MM.1S (cell line): ENCODE data around the gene HSPA1A.

Source experiments
- EZH2phosphoT487 ChIP-seq: fragments of 300-600 bp; sonication (generic); IDR thresholded peaks from 2 replicates; pipeline ENCODE4 v1.6.1; 2018; ENCODE audit warnings: antibody characterized with exemption, low read length
- TF ChIP-seq, protein P1 (sequence below): fragments of 300-600 bp; sonication (generic); IDR thresholded peaks from 2 replicates; pipeline ENCODE4 v1.5.1; 2016; ENCODE audit warnings: antibody characterized with exemption, low read length, mixed read lengths

DNA sequence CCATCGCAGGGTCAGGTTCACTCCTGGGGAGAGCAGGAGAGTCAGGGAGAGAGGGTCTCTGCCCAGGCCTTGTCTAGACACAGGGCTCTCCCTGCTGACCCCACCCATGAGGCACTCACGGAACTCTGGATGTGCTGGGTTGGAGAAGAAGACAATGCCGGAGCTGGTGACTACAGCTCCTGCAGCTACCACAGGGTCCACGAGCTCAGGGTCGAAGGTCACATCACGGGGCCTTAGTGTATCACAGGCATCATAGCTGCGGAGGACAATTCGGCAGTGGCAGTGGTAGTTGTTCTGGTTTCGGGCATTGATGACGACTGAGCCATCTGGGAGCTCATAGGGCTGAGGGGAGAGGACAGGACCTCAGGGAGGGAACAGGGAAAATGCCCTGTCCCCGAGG is 44.6 kb downstream of the HSPA1A start:
- TF ChIP-seq, protein P1, sequence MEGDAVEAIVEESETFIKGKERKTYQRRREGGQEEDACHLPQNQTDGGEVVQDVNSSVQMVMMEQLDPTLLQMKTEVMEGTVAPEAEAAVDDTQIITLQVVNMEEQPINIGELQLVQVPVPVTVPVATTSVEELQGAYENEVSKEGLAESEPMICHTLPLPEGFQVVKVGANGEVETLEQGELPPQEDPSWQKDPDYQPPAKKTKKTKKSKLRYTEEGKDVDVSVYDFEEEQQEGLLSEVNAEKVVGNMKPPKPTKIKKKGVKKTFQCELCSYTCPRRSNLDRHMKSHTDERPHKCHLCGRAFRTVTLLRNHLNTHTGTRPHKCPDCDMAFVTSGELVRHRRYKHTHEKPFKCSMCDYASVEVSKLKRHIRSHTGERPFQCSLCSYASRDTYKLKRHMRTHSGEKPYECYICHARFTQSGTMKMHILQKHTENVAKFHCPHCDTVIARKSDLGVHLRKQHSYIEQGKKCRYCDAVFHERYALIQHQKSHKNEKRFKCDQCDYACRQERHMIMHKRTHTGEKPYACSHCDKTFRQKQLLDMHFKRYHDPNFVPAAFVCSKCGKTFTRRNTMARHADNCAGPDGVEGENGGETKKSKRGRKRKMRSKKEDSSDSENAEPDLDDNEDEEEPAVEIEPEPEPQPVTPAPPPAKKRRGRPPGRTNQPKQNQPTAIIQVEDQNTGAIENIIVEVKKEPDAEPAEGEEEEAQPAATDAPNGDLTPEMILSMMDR: no peak
- TF ChIP-seq EZH2phosphoT487: no peak
